CD1c-positive myeloid dendritic cell (primary cell): ENCODE results near the gene CLSTN2.

Experiments
- DNase-seq: peaks from one replicate; pipeline ENCODE4 v3.0.0-alpha.2; 2016; ENCODE audit errors: extremely low spot score

The CLSTN2 gene

GRCh38 chr3:140187028-140187427, 252.0 kb downstream of the CLSTN2 start:
- no peak for DNase-seq

GRCh38 chr3:140187656-140188221, 252.8 kb downstream of the CLSTN2 start:
- DNase-seq, result no peak

- no peak for DNase-seq
Observed at GRCh38 chr3:140188285-140188684, 253.3 kb downstream of the CLSTN2 start.

DNA sequence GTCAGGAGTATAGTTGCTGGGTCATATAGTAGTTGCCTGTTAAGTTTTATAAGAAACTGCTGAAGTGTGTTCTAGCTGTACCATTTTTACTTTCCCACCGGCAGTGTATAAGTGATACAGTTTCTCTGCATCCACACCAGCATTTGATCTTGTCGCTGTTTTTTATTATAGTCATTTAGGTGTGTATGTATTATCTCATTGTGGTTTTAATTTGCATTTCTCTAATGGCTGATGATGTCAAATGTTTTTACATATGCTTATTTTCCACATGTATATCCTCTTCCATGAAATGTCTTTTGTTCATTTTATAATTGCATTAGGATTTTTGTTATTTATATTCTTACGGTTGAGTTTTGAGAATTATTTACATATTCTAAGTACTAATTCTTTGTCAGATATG, 254.3 kb downstream of the CLSTN2 start:
- DNase-seq, result no peak

DNA sequence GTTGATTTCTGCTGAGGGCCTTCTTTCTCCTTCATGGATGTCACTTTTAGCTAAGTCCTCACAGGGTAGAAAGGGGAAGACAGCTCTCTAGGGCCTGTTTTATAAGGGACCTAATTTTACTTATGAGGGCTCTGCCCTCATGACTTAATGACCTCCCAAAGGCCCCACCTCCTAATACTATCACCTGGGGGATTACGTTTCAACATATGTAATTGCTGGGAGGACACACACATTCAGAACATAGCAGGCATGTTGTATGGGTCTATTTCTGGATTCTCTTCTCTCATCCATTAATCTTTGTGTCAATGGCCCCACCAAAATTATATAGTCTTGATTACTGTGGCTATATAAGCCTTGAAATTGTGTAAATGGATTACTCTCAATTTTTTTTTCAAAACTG, 255.0 kb downstream of the CLSTN2 start:
- no peak for DNase-seq

DNA sequence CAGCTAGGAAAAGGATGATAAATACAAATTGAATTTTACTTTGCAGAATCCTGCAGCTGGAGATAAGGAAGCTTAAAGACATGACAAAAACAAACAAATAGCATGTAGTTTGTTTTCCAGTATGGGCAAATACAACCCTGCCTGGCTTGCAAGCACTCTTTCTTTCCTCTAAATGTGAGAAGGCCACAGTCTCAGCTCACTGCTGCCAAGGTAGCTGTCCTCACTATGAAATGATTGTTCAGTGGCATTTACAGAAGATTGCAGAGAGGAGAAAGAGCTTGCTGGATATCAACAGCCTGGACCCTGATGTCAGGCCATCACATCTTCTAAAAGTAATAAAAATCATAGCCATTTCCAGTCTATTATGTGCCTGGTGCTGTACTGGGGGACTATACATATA, 262.0 kb downstream of the CLSTN2 start:
- no peak for DNase-seq

- DNase-seq, result no peak
Observed at GRCh38 chr3:140198242-140198641, 263.3 kb downstream of the CLSTN2 start.

DNA sequence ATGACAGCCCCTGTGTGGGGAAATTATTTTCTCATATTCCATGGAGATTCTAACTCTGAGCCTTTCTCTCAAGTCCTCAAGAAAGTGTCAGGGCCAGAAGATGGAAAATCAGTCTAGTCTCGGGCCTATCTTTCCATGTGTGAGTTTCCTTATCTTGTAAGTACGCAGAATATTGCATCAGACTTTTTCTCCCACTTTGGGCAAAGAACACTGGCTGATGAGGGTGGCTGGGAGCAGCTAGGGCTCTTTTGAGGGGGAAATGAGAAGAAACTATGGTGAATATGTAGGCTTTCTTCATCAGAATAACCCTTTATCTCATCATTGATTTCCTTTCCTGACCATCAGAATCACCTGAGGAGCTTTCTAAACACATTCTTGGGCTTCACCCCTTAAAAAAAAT, 264.0 kb downstream of the CLSTN2 start:
- no peak for DNase-seq

DNA sequence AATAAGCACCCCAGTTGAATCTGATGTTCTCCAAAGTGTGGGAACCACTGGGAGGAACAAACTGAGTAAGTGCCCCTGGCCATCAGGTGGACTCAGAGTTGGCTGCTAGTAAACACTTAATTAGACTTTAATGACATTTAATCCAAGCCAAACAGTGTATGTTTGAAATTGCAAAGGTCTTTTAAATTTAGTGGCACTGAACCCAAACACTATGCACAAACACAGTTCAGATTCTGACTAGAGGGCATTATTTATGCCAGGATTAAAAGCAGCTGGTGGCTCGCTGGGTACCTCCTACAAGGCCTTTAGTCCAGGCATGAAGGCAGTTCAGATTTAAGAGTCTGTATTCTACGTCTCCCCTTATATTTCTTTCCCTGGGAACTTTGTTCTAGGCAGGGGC, 264.8 kb downstream of the CLSTN2 start:
- DNase-seq, result no peak

- no peak for DNase-seq
Observed at GRCh38 chr3:140203510-140203909, 268.5 kb downstream of the CLSTN2 start.

GRCh38 chr3:140204271-140204984, 269.4 kb downstream of the CLSTN2 start:
- DNase-seq, result no peak

DNA sequence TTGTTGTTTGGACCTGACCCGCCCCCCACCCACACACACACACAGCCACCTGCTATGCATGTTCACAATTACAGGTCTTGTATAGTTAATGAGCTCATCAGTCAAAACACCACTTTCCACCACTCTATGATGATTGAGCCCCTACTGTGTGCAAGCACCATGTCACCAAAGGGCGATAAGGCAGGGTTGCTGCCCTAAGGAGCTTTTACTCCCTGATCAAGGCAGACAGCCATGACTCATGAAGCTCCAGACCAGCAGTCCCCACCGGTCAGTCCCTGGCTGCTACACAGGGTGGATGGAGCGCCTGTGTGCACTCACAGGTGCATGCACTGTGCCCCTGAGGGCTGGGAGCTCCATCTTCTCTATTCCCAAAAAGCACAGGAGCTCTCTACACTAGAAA, 270.6 kb downstream of the CLSTN2 start:
- no peak for DNase-seq

GRCh38 chr3:140206196-140207040, 271.4 kb downstream of the CLSTN2 start:
- DNase-seq, result no peak

- DNase-seq, result no peak
Observed at GRCh38 chr3:140207541-140207940, 272.6 kb downstream of the CLSTN2 start.

- no peak for DNase-seq
Observed at GRCh38 chr3:140216249-140216648, 281.3 kb downstream of the CLSTN2 start.

DNA sequence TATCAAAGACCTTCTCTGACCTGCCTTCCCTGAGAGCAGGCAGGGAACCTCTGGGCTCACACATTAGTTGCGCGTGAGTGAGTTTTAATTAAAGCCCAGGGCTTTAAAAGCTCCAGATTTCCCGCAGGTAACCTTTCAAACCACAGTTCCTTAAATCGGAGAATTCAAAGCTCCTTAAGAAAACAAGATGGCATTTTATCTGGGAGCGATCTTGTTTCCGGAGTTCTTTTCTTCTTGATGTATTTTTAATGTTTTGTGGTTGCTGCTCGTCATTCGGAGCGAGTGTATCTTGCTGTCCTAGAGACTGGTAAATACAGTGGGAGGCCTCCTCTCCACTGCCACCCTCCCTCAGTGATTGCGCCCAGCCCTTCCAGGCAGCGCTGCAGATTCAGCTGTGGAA, 284.3 kb downstream of the CLSTN2 start:
- DNase-seq, result no peak

DNA sequence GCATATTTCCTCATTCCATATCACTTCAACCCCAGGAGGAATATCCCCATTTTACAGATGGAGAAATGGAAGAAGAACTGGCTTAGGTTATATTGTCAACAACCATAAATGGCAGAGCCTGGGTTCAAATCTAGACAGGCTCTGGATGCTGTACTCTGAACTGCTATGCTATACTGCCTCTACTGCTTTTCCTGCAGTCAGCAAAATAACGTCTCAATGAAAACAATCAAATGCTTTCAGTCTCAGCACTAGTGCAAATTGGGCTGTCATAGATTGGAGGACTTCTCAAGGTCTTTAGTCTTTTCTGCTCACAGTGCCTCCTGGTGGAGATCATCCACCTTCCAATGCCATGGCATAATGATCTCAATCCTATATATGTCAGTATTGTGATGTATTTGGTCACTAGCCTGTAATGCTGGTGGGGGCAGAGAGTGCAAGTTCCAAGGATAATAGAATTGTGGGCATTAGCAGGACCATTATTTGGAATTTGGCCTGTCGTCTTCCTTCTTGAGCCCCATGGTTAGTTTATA, 285.0 kb downstream of the CLSTN2 start:
- DNase-seq, result no peak

DNA sequence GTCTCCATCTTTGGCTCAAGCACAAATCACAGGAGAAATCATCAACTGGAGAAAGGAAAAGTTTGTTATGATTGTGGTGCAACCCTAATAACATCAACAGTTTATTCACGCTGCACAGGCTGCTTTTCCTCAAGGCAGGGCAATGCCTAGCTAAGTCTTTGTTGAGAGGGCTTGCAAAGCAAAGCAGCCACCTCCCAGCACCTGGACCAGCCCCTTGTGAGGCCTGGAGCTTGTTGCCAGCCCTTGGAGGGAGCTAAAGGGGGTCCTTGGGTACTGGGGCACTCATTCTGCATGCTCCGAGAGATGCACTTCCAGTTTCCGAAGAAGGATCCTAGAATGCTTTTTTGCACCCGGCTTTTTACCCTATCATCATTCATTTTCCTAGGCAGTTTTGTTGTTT, 288.2 kb downstream of the CLSTN2 start:
- no peak for DNase-seq

GRCh38 chr3:140223631-140224030, 288.6 kb downstream of the CLSTN2 start:
- DNase-seq, result no peak

GRCh38 chr3:140224307-140224706, 289.3 kb downstream of the CLSTN2 start:
- no peak for DNase-seq

DNA sequence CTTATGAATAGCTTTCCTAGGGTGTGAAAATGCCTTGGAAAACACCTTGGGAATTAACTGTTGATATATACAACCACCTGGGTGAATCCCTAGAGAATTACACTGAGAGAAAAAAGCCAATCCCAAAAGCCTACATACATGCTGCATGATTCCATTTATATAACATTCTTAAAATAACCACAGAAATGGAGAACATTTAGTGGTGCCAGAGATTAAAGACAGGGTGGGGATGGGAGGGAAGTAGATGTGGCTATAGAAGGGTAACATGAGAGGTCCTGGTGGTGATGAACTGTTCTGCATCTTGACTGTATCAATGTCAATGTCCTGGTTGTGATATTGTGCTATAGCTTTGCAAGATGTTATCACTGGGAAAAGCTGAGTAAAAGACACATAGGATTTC, 291.0 kb downstream of the CLSTN2 start:
- DNase-seq, result no peak

- no peak for DNase-seq
Observed at GRCh38 chr3:140233702-140234101, 298.7 kb downstream of the CLSTN2 start.

GRCh38 chr3:140234256-140234655, 299.3 kb downstream of the CLSTN2 start:
- no peak for DNase-seq
